Measurements from ENCODE around the gene ZMIZ1. TPM values are rescaled to one million over a fixed set of nuclear protein-coding genes. Genes with fewer than 3 reads are reported as not detected.

ZMIZ1 gene
- total RNA-seq, 1 experiment from 2014 or later = 7.8 TPM

DNA sequence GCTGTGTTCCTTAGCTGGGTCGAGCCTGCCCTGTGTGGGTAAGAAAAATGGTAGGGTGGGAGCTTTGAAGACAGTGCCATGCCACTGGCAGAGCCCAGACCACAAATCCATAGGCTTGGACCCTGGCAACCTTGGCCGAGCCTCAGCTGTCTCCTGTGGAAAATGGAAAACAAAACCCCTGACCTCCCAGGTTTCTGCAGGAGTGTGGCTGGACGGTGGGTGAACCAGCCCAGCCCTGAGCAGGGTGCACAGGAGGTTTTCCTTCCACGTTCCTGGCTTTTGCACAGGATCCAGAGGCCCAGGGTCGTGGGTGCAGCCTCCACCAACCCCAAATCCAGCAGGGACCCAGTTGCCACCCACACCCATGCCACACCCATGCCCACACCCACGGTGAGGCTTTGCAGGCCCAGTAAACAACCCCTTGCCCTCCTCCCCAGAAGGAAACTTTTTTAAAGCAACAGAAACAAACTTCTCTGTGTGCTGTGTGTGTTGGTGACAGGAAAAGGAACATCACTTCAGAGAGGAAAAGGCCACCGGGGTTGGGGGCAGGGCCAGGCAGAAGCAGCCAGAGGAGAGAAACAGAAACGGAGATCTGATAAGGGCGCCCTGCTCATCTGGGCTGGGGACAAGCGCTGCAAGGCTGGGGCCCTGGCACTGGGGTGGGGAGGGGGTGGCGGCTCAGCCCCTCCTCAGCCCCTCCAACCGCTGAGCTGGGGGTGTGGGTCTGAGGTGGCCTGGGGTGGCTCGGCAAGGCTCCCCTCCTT, 20.7 kb upstream of the ZMIZ1 start:
- in situ Hi-C loops (cut with HindIII; ENCODE audit: low pct_unique_long_range_greater_than_20kb, low sequenced_read_pairs) = no loop called here
- no peak for DNase-seq (ENCODE audit: low read depth, low spot score)

DNA sequence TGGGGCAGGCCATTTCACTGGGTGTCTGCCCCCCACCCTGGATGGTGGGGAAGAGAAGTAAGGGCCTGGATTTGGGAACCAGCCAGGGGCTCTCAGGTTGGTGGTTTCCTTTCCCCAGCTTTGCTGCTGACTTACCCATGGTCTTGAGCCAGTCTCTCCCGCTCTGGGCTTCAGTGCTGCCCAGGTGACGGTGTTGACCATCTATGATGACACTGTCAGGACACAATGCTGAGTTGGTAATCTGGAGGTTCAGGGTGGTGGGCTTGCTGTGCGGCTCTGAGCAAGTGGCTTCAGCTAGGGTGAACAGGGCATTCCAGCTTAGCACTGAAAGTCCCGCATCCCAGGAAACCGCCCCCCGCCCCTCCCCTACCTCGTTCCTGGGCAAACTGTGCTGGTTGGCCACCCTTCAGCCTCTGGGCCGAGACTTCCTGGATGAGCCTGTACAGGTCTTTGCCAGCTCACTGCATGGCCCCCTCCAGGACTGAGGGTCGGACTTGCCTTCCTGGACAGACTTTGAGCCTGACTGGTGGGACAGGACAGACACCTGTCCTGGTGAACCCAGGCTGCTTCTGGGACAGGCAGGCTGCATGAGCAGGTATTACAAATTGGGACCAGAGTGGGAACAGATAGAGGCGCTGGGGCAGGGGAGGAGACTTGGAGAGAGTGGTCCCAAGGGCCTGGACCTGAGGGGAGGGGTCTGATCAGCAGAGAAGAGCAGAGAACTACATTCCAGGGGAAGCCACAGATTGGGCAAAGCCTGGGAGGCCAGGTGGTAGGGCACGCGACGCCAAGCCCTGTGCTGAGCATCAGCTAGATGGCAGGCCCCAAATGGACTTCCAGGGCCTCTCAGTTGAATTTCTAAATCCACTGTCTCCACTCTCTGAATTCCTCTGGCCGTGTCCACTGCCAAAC, 19.9 kb upstream of the ZMIZ1 start:
- in situ Hi-C loops (cut with HindIII; ENCODE audit: low pct_unique_long_range_greater_than_20kb, low sequenced_read_pairs) = no loop called here

DNA sequence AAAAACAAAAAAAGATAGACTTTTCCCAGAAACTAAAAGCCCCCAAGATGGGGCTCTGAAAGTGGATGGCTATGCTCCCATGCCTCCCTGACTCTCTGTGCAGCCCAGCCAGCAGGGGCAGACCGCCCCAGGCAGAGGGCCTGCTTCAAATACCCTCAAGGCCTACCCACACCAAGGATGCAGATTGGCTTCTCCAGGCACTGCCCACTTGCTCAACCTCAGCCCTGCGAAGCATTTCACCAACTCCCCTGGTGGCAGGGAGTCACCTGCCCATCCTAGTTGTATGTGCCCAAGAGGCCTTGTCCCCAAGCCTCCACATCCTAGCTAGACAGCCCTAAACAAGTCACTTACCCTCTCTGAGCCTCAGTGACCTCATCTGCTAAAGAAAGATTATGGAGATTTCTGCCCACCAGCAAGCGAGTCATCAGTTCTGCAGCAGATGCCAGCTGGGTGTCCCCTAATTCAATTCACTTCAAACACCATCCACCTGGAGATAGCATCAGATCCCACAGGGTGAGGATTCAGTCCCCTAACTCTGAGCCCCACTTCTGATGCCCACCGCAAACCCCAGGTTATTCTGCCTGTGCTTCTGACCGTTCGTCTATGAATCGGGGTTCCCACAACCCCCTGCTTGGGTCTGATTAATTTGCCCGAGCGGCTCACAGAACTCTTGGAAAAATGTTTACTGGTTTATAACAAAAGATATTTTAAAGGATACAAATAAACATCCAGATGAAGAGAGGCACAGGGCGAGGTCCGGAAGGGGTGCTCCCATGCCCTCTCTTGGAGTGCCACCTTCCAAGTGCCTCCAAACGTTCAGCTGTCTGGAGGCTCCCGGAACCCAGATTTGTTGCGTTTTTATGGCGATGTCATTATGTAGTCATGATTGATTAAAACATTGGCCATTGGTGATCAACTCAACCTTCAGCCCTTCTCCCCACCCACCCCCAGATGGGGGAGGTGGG, 18.6 kb upstream of the ZMIZ1 start:
- no peak for DNase-seq (ENCODE audit: low read depth, low spot score)
- in situ Hi-C loops (cut with HindIII; ENCODE audit: low pct_unique_long_range_greater_than_20kb, low sequenced_read_pairs) = no loop called here

More for the DNA sequence above, 19.9 kb upstream of the ZMIZ1 start:
- no peak for DNase-seq (ENCODE audit: low read depth, low spot score)

DNA sequence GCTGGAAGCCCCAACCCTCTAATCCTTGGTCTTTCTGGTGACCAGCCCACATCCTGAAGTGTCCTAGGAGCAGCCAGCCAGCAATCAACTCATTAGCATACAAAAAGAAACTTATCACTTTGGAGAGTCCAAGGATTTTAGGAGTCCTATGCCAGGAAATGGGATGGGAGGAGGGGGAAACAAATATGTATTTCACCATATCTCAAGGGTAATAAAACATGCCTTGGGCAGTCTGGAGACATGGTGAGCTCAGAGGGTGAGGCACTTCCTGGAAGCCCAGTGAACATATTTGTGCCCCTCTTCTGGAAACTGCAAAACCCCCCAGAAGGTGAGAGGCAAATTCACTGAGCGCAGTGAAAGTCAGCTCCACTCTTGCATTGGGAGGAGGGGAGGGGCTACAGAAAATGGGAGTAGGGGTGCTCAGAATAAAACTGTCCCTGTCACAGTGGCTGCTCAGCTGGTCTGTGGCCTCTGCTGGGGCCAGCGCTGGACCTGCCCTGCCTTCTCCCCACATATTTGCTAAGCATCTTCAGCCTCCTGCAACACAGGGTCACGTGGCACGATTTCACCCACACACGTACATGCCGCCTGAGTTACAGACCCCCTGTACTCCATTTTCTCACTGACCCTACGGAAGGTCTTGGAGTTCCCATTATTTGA, 17.7 kb upstream of the ZMIZ1 start:
- no peak for DNase-seq (ENCODE audit: low read depth, low spot score)

DNA sequence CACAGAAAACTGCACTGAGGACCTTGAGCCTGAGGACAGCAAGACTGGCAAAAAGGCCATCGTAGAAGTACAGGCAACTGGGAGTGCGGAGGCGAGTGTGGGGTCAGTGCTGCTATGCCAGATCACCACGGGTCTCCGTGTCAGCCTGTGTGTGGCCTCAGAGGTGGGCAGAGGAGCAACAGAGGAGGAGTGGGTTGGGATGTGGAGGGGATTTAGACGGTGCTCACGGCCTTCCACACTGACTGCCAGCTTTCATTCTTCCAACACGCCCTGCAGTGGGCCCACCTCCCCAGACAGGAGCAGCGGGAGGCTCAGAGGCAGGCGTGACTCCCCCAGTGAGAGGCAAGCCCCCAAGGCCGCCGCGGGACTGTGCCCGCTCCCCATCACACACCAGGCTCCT, 17.0 kb upstream of the ZMIZ1 start:
- no peak for DNase-seq (ENCODE audit: low read depth, low spot score)
- in situ Hi-C loops (cut with HindIII; ENCODE audit: low pct_unique_long_range_greater_than_20kb, low sequenced_read_pairs) = no loop called here

More for the DNA sequence above, 17.7 kb upstream of the ZMIZ1 start:
- in situ Hi-C loops (cut with HindIII; ENCODE audit: low pct_unique_long_range_greater_than_20kb, low sequenced_read_pairs) = no loop called here

DNA sequence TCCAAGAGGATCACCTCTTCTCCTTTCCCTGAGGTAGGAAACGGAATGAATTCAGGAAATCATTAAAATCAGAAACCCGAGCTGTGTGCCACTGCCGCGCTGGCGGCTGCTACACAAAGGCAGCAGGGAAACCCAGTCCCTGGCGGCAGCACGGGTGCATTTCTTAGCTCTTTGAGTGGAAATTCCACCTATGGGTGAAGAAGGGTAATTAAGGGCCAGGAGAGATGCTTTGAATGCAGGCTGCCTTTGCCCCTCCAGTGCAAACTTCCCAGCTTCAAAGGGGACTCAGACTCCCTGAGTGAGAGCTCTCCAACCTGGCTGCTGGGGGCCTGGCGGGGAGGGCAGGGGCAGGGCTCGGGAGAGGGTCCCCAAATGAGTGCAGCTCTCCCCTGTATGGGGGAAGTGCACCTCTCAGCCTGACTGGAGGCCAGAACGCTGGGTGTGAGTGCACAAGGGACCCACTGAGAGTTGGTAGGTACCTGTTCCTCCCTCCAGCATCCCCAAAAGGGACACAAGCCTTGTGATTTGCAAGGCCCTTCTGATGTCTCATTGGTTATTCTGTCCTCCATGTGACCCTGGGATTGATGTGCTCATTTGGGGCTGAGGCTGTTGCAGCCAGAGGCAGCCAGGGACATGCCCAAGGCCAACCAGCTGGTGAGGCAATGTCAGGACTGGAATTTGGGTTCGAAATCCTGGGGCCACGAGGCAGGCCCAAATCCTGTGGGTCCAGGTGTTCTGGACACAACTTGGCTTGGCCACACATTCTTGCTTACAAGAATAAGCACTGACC, 16.3 kb upstream of the ZMIZ1 start:
- in situ Hi-C loops (cut with HindIII; ENCODE audit: low pct_unique_long_range_greater_than_20kb, low sequenced_read_pairs) = no loop called here

DNA sequence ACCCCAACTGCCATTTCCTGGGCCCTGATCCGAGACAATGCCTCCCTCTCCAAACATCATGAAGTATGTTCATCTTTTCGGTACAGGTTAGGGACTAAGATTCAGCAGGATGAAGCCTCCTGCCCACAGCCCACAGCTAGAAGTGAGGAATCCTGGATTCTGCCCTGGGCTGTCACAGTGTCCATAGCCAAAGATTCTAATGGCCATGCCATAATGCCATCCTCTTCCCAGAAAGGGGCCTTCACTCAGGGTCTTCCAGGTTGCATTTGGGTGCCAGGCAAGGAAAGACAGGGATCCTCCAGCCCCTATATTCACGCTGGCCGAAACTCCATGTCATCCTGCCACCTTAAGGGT, 15.7 kb upstream of the ZMIZ1 start:
- in situ Hi-C loops (cut with HindIII; ENCODE audit: low pct_unique_long_range_greater_than_20kb, low sequenced_read_pairs) = no loop called here
- DNase-seq (ENCODE audit: low read depth, low spot score) = no peak

More for the DNA sequence above, 16.3 kb upstream of the ZMIZ1 start:
- peak; percentile 26 for DNase-seq (ENCODE audit: low read depth, low spot score)

DNA sequence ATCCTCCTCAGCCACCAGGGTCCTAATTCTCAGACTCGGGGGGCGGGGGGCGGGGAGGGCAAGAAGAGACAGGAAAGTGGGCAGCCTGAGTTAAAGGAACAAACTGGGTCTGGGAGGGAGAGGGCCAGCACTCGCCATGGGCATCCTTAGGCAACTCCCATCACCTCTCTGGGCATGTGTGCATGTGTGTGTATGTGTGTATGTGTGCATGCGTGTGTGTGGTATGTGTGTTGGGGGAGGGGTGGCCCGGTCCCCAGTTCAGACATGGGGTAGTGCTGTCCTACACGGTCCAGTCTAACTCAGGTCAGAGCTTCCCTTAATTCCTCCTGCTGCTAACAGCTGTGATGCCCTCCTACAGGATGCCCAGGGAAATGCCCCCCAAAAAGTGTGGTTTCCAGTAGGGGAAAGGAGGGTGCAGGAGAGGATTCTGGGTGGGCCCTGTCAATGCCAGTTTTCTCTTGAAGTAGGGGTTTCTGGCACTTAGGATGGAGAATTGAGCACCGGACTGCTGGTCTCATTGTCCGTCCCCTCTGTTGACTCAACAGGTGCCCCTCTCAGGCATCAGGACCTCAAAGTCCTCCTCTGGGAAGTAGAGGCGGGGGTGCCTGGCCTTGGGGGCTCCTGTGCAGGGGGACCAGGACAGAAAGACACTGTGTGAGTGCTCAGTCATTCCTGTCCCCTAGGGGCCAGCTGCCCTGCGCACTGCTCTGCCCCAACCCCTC, 15.1 kb upstream of the ZMIZ1 start:
- in situ Hi-C loops (cut with HindIII; ENCODE audit: low pct_unique_long_range_greater_than_20kb, low sequenced_read_pairs) = no loop called here
- DNase-seq (ENCODE audit: low read depth, low spot score) = no peak

DNA sequence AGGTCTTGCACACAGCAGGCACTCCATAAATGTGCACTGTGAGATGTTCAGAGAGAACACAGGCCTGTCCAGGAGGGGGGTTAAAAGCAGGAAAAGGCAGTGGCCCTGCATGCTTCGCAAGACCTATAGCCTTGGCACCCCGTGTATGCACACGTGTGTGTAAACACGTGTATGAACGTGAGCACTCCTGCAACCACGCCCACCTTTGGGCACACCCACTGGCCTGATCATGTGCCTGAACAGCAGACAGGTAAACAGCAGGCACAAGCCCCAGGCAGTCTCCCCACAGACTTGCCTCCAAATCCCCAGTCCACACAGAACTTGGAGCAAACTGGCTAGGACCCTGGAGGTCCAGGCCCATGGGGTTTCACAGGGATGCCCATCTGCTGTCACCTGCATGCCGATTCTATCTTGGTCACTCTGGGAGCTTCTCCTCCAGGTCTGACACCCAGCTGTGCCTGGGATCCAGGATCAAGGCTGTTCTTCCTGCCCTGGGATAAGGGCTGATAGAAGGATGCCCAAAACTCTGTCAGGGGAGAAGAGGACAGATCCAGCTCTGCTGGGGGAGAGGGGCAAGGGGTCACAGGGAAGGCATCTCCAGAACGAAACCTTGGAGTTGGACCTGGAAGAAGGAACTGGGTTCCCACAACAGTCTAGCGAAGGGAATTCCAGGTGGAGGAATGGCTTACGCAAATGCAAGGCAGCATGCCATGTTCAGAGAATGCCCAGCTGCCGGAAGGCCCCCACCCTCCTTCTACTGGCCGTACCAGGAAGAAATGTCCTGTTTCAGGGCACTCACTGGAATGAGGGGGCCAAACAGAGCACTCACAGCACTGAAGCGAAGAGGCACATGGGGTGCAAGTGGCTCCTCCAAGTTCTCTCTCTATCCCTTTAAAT, 14.3 kb upstream of the ZMIZ1 start:
- no peak for DNase-seq (ENCODE audit: low read depth, low spot score)
- in situ Hi-C loops (cut with HindIII; ENCODE audit: low pct_unique_long_range_greater_than_20kb, low sequenced_read_pairs) = no loop called here

DNA sequence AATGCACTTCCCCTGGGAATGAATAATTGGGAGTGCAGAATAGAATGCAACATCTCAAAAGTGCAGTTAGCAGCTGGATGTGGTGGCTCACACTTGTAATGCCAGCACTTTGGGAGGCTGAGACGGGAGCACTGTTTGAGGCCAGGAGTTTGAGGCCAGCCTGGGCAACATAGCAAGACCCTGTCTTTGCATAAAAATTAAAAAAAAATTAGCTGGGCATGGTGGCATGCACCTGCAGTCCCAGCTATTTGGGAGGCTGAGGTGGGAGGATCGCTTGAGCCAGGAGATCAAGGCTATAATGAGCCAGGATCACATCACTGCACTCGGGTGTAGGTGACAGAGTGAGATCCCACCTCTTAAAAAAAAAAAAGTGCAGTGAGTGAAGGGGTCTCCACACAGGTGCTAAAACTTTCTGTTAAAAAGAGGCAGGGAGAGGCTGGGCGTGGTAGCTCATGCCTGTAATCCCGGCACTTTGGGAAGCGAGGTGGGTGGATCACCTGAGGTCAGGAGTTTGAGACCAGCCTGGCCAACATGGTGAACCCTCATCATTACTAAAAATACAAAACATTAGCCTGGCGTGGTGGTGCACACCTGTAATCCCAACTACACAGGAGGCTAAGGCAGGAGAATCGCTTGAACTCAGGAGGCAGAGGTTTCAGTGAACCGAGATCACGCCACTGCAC, 13.5 kb upstream of the ZMIZ1 start:
- in situ Hi-C loops (cut with HindIII; ENCODE audit: low pct_unique_long_range_greater_than_20kb, low sequenced_read_pairs) = no loop called here
- DNase-seq (ENCODE audit: low read depth, low spot score) = no peak

DNA sequence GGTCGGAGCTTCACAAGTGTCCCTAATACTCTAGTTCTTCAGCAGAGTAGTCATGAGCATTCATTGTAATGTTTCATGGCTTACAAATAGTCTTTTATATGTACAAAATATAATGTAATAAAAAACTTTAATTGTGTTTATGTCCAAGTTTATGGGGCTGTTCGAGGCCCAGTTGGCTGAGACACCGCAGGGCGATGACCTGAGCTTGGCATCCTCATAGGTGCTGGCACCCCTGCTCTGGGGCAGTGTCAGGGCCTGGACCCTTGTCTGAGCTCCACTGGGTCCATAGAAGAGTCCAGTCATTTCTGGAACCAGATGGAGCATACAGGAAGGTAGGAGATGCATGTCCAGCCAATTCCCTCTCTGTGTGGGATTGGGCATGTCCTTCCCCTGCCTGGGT, 12.9 kb upstream of the ZMIZ1 start:
- in situ Hi-C loops (cut with HindIII; ENCODE audit: low pct_unique_long_range_greater_than_20kb, low sequenced_read_pairs) = no loop called here
- DNase-seq (ENCODE audit: low read depth, low spot score) = no peak

DNA sequence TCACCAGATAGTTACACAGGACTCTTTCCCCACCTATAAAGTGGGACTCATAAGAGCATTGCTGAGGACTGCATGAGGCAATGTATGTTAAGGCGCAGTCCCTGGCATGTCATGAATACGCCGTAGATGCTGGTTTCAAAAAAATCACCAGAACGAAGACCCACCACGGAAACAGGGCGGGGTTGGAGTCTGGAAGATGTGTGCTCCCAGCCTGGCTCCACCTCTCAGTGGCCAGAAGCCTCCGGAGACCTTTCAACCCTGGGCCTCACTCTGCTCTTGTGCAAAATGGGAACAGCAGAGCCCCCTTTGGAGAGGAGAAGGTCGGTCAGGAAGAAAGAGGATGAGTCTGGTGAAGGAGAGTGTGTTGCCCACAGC, 12.4 kb upstream of the ZMIZ1 start:
- in situ Hi-C loops (cut with HindIII; ENCODE audit: low pct_unique_long_range_greater_than_20kb, low sequenced_read_pairs) = no loop called here
- no peak for DNase-seq (ENCODE audit: low read depth, low spot score)

DNA sequence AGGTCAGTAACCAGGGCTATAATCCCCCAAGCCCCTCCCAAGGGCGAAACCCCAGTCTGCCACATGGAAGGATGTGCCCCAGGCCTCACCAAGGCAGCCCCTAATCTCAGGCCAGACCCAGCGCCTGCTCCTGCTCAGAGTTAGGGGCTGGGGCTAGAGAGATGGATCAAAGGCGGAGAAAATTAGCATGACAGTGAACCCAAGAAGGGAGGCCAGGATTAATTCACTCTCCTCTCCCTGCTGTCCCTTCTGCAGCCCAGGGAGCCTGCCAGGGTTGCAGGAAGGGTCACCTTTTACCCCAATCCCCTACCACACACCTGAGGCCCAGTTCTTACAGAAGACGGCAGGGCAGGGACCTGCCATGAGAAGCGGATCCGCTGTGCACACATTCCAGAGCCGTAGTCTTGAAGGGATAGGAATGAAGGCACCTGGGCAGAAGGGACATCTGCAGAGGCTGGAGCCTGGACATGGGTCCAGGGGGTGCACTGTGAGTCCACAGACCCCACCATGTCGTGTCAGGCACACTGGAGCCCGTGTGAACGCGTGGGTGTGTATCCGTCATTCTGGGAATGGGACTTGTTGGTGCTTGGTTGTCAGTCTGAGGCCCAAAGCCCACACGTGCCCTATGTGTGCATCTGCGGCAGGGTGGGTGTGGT, 11.9 kb upstream of the ZMIZ1 start:
- in situ Hi-C loops (cut with HindIII; ENCODE audit: low pct_unique_long_range_greater_than_20kb, low sequenced_read_pairs) = no loop called here
- DNase-seq (ENCODE audit: low read depth, low spot score) = no peak
